HG02588 (cell line): ENCODE measurements around the gene WFDC6.
"Not testable (repeated sequence)": the region's sequence is repeated elsewhere in the genome, so short reads cannot be mapped to it uniquely, and the experiment has no call there.

Experiments
- ATAC-seq: cut with Tn5 transposase; IDR thresholded peaks from one replicate; pipeline ENCODE4 v1.9.1; 2021; ENCODE audit warnings: mild to moderate bottlenecking, moderate library complexity; ENCODE audit not compliant: unreplicated experiment

Gene WFDC6

GRCh38 chr20:45539382-45539781 lies at the start of gene WFDC6:
Gene WFDC6, minus strand, starts transcription at chr20:45539482. Its CDS starts 75 bp downstream, at chr20:45539407.
- no peak for ATAC-seq

- no peak for ATAC-seq
Measured at GRCh38 chr20:45588800-45589199, 49.5 kb upstream of the WFDC6 start.

GRCh38 chr20:45585986-45586385 lies 46.7 kb upstream of the WFDC6 start:
- ATAC-seq = not testable (repeated sequence)

GRCh38 chr20:45584294-45584693 lies 45.0 kb upstream of the WFDC6 start:
- not testable (repeated sequence) for ATAC-seq

- no peak for ATAC-seq
Measured at GRCh38 chr20:45583502-45583901, 44.2 kb upstream of the WFDC6 start.

- ATAC-seq = no peak
Measured at GRCh38 chr20:45581702-45582101, 42.4 kb upstream of the WFDC6 start.

GRCh38 chr20:45579184-45579583 lies 39.9 kb upstream of the WFDC6 start, which contains the start of gene WFDC8:
Gene WFDC8, minus strand, starts transcription at chr20:45579284. Its CDS starts 37 bp downstream, at chr20:45579247.
- ATAC-seq = no peak

- no peak for ATAC-seq
Measured at GRCh38 chr20:45578231-45578630, 38.9 kb upstream of the WFDC6 start.

GRCh38 chr20:45576995-45577394 lies 37.7 kb upstream of the WFDC6 start:
- ATAC-seq = no peak

- ATAC-seq = no peak
Measured at GRCh38 chr20:45575931-45576330, 36.6 kb upstream of the WFDC6 start.

- ATAC-seq = not testable (repeated sequence)
Measured at GRCh38 chr20:45569650-45570049, 30.4 kb upstream of the WFDC6 start.

GRCh38 chr20:45564760-45565276 lies 25.5 kb upstream of the WFDC6 start:
- no peak for ATAC-seq

GRCh38 chr20:45555198-45555597 lies 15.9 kb upstream of the WFDC6 start:
- no peak for ATAC-seq

GRCh38 chr20:45552456-45552855 lies 13.2 kb upstream of the WFDC6 start:
- no peak for ATAC-seq

- ATAC-seq = no peak
Measured at GRCh38 chr20:45550765-45551164, 11.5 kb upstream of the WFDC6 start.

GRCh38 chr20:45548410-45548809 lies 9.1 kb upstream of the WFDC6 start:
- ATAC-seq = no peak

GRCh38 chr20:45547206-45547770 lies 8.0 kb upstream of the WFDC6 start, which contains the start of gene EPPIN:
Gene EPPIN, minus strand, starts transcription at chr20:45547401. Its CDS starts 44 bp downstream, at chr20:45547357.
- ATAC-seq = no peak

- no peak for ATAC-seq
Measured at GRCh38 chr20:45545754-45546453, 6.6 kb upstream of the WFDC6 start.

- ATAC-seq = no peak
Measured at GRCh38 chr20:45545351-45545750, 6.1 kb upstream of the WFDC6 start.

GRCh38 chr20:45538209-45538799 lies 978 bp downstream of the WFDC6 start:
- ATAC-seq = no peak

- no peak for ATAC-seq
Measured at GRCh38 chr20:45527294-45527693, 12.0 kb downstream of the WFDC6 start.

GRCh38 chr20:45523821-45524220 lies 15.5 kb downstream of the WFDC6 start:
- ATAC-seq = no peak
